Loucy (cell line): ENCODE results near the gene SSBP3.

ENCODE experiments used
- CTCF ChIP-seq: fragments of 200-600 bp; sonication (generic); conservative IDR thresholded peaks from 2 replicates; pipeline ENCODE4 v1.5.1; 2014; ENCODE audit warnings: mild to moderate bottlenecking, antibody characterized with exemption, low read length
- EZH2phosphoT487 ChIP-seq: fragments of 200-600 bp; IDR thresholded peaks from 2 replicates; pipeline ENCODE4 v1.6.1; 2018; ENCODE audit warnings: antibody characterized with exemption, mild to moderate bottlenecking, moderate library complexity, borderline replicate concordance

- TF ChIP-seq CTCF (no peak), EZH2phosphoT487 (no peak)
Observed at GRCh38 chr1:54285815-54286345, 120.3 kb downstream of the SSBP3 start.
